Mesenchymal stem cell (in vitro differentiated cells and primary cell): ENCODE measurements around the gene MACROD2.

Source experiments
- DNase-seq: peaks from one replicate; pipeline ENCODE4 v3.0.0-alpha.2; 2013
- H2AFZ ChIP-seq: one replicate; pipeline ENCODE4 v1.6.1; 2013; ENCODE audit warnings: low read depth, mild to moderate bottlenecking, control low read depth, inconsistent platforms, low read length, moderate library complexity
- H2AK5ac ChIP-seq: 2 replicates; pipeline ENCODE4 v1.6.1; 2013; ENCODE audit warnings: low read length, moderate library complexity, mild to moderate bottlenecking, inconsistent platforms; ENCODE audit not compliant: severe bottlenecking
- H2BK120ac ChIP-seq: one replicate; pipeline ENCODE4 v1.6.1; 2013; ENCODE audit warnings: low read depth, mild to moderate bottlenecking, inconsistent platforms, low read length, moderate library complexity
- H2BK12ac ChIP-seq, 2 experiments: one replicate each; pipeline ENCODE4 v1.6.1; 2013; ENCODE audit warnings: inconsistent platforms in 2 of 2, low read length in 2 of 2, mild to moderate bottlenecking in 2 of 2, moderate library complexity in 2 of 2, control low read depth in 1 of 2
- H2BK15ac ChIP-seq: one replicate; pipeline ENCODE4 v1.6.1; 2013; ENCODE audit warnings: mild to moderate bottlenecking, low read depth, inconsistent platforms; ENCODE audit not compliant: poor library complexity, severe bottlenecking
- H2BK5ac ChIP-seq: 2 replicates; pipeline ENCODE4 v1.6.1; 2013; ENCODE audit warnings: low read depth, mild to moderate bottlenecking, low read length, control low read depth, inconsistent platforms; ENCODE audit not compliant: poor library complexity, severe bottlenecking
- H3K14ac ChIP-seq, 2 experiments: one replicate each; pipeline ENCODE4 v1.6.1; 2013; ENCODE audit warnings: inconsistent platforms in 2 of 2, low read length in 2 of 2, control low read depth in 1 of 2, mild to moderate bottlenecking in 1 of 2, moderate library complexity in 1 of 2
- H3K18ac ChIP-seq, 2 experiments: one replicate each; pipeline ENCODE4 v1.6.1; 2013; ENCODE audit warnings: inconsistent platforms in 2 of 2, low read length in 2 of 2, control low read depth in 1 of 2, low read depth in 1 of 2, mild to moderate bottlenecking in 1 of 2
- H3K23ac ChIP-seq, 2 experiments: one replicate each; pipeline ENCODE4 v1.6.1; 2013; ENCODE audit warnings: inconsistent platforms in 2 of 2, low read length in 2 of 2, mild to moderate bottlenecking in 2 of 2, moderate library complexity in 2 of 2, control low read depth in 1 of 2
- H3K27ac ChIP-seq: 2 replicates; pipeline ENCODE4 v1.5.1; 2013; ENCODE audit warnings: mild to moderate bottlenecking, moderate library complexity, low read length, control low read depth, inconsistent platforms; ENCODE audit not compliant: poor library complexity, severe bottlenecking
- H3K27me3 ChIP-seq, 2 experiments: 2 replicates each; pipeline versions ENCODE4 v1.6.1 to v1.7.0; 2013; ENCODE audit warnings: low read length in 2 of 2, mild to moderate bottlenecking in 2 of 2, moderate library complexity in 2 of 2, control low read depth in 1 of 2, inconsistent platforms in 1 of 2; ENCODE audit not compliant: control insufficient read depth in 1 of 2, insufficient read depth in 1 of 2
- H3K36me3 ChIP-seq, 2 experiments: 2 replicates each; pipeline versions ENCODE4 v1.6.1 to v1.7.0; 2013; ENCODE audit warnings: low read length in 2 of 2, control low read depth in 1 of 2, inconsistent platforms in 1 of 2, low read depth in 1 of 2, mild to moderate bottlenecking in 1 of 2; ENCODE audit not compliant: insufficient read depth in 2 of 2, control insufficient read depth in 1 of 2
- H3K4ac ChIP-seq, 2 experiments: one replicate each; pipeline ENCODE4 v1.6.1; 2013; ENCODE audit warnings: inconsistent platforms in 2 of 2, low read length in 2 of 2, mild to moderate bottlenecking in 2 of 2, moderate library complexity in 2 of 2, control low read depth in 1 of 2, low read depth in 1 of 2
- H3K4me1 ChIP-seq: 2 replicates; pipeline ENCODE4 v1.6.1; 2013; ENCODE audit warnings: low read depth, low read length, control low read depth; ENCODE audit not compliant: control insufficient read depth, insufficient read depth
- H3K4me2 ChIP-seq: 2 replicates; pipeline ENCODE4 v1.6.1; 2013; ENCODE audit warnings: low read length, mild to moderate bottlenecking, inconsistent platforms; ENCODE audit not compliant: poor library complexity, severe bottlenecking
- H3K4me3 ChIP-seq, 2 experiments: 2 replicates each; pipeline versions ENCODE4 v1.5.1 to v1.7.0; 2013; ENCODE audit warnings: low read length in 2 of 2, mild to moderate bottlenecking in 2 of 2, control low read depth in 1 of 2, low read depth in 1 of 2; ENCODE audit not compliant: insufficient read depth in 1 of 2
- H3K79me1 ChIP-seq: replicated peaks from 2 replicates; pipeline ENCODE4 v1.6.1; 2013; ENCODE audit warnings: mild to moderate bottlenecking, control low read depth, low read length, inconsistent platforms; ENCODE audit not compliant: poor library complexity, severe bottlenecking
- H3K9ac ChIP-seq: 2 replicates; pipeline ENCODE4 v1.7.0; 2013; ENCODE audit warnings: mild to moderate bottlenecking, low read length, moderate library complexity
- H3K9me3 ChIP-seq: 2 replicates; pipeline ENCODE4 v1.7.0; 2013; ENCODE audit warnings: mild to moderate bottlenecking, low read length; ENCODE audit not compliant: control insufficient read depth
- H4K8ac ChIP-seq: one replicate; pipeline ENCODE4 v1.6.1; 2013; ENCODE audit warnings: inconsistent platforms, mild to moderate bottlenecking, low read length, moderate library complexity
- H4K91ac ChIP-seq: one replicate; pipeline ENCODE4 v1.6.1; 2013; ENCODE audit warnings: mild to moderate bottlenecking, low read length, inconsistent platforms
- whole genome bisulfite sequencing: methylation state at CpG from one replicate; pipeline ENCODE4 v1.1.7; 2013; ENCODE audit warnings: mixed read lengths; 5-methylcytosine and 5-hydroxymethylcytosine counted together

The MACROD2 gene

DNA sequence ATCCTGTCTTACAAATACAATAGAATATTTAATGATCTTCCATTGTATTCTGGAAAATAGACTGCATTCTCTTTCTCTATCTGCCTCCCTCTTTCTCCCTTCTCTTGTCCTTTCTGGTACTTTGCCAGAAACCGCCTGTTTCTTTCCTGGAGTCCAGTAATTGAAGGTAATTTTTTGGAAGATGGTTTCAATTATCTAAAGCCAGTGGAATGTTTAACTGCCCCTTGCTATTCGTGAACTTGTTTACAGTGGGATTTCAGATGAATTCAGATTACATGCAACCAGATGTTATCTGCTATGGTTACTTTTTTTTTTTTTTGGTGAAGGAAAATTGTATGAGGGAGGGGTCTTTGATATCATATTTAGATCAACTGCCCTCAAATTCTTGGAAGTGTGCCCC, 997.6 kb downstream of the MACROD2 start:
- Histone ChIP-seq H3K4ac (no peak overlapping the region), H3K27me3 (no peaks in the 10 kb centered on the region), H3K4me1 (peaks cover 3% of the 10 kb centered on the region), H2BK5ac (no peak overlapping the region), H3K9ac (no peak overlapping the region), H2BK15ac (no peak overlapping the region), H3K4me2 (no peak overlapping the region), H3K9me3 (peaks cover 10% of the 10 kb centered on the region), H3K18ac (no peak overlapping the region), H2AK5ac (no peak overlapping the region), H3K23ac (no peak overlapping the region), H3K36me3 (no peaks in the 10 kb centered on the region), H4K91ac (no peak overlapping the region), H2AFZ (no peak overlapping the region), H3K4me3 (no peak overlapping the region), H3K79me1 (no peaks in the 10 kb centered on the region), H3K14ac (no peak overlapping the region), H3K27ac (no peak overlapping the region), H2BK12ac (no peak overlapping the region), H2BK120ac (no peak overlapping the region), H4K8ac (no peak overlapping the region)
- no peak for DNase-seq
- 59% methylated on average over 2 of the region's 2 CpGs for WGBS

DNA sequence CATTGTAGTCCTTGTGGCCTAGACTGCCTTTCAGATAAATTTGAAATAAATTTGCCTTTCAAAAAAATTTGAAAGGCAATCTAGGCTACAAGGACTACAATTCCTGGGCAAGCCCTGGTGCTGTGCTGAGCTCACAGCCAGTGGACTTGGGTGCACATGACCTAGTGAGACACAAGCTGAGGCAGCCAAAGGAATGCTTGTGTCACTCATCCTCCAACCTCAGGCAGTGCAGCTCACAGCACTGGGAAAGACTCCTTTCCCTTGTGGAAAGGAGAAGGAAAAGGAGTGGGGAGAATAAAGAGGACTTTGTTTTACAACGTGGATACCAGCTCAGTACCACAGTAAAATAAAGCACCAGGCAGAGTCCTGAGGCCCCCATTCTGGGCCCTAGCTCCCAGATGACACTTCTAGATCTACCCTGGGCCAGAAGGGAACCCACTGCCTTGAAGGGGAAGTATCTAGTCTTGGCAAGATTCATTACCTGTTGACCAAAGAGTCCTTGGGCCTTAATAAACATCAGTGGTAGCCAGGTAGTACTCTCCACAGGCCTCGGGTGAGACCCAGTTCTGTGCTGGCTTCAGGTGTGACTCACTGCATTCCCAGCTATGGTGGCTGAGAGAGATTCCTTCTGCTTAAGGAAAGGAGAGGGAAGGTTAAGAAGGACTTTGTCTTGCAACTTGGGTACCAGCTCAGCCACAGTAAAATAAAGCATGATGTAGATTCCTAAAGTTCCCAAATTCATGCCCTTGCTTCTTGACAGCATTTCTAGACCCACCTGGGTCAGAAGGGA, 1001.8 kb downstream of the MACROD2 start:
- Histone ChIP-seq H3K4me2 (no peak overlapping the region), H4K8ac (no peak overlapping the region), H3K4me3 (no peak overlapping the region), H3K18ac (no peak overlapping the region), H2BK5ac (no peak overlapping the region), H3K9me3 (peaks cover 27% of the 10 kb centered on the region), H3K36me3 (no peaks in the 10 kb centered on the region), H2BK15ac (no peak overlapping the region), H3K23ac (no peak overlapping the region), H4K91ac (no peak overlapping the region), H3K14ac (no peak overlapping the region), H3K9ac (no peak overlapping the region), H3K4me1 (peaks cover 3% of the 10 kb centered on the region), H2AFZ (no peak overlapping the region), H3K79me1 (no peaks in the 10 kb centered on the region), H3K27ac (no peak overlapping the region), H2AK5ac (no peak overlapping the region), H2BK12ac (no peak overlapping the region), H3K4ac (no peak overlapping the region), H3K27me3 (no peaks in the 10 kb centered on the region), H2BK120ac (no peak overlapping the region)
- no peak for DNase-seq
- WGBS, result 90% methylated on average over 1 of the region's 2 CpGs

GRCh38 chr20:14997791-14998190, 1002.5 kb downstream of the MACROD2 start:
- no peak overlapping the region for H2BK15ac ChIP-seq
- peak; percentile 26 for DNase-seq
- no peak overlapping the region for H3K23ac ChIP-seq
- H3K27me3 ChIP-seq, result no peaks in the 10 kb centered on the region
- 63% methylated on average over 3 of the region's 3 CpGs for WGBS
- no peak overlapping the region for H3K4me2 ChIP-seq
- H3K9me3 ChIP-seq, result peaks cover 27% of the 10 kb centered on the region
- no peak overlapping the region for H3K9ac ChIP-seq
- H3K4me1 ChIP-seq, result peaks cover 3% of the 10 kb centered on the region
- H4K8ac ChIP-seq, result no peak overlapping the region
- H2BK120ac ChIP-seq, result no peak overlapping the region
- no peak overlapping the region for H2AK5ac ChIP-seq
- no peaks in the 10 kb centered on the region for H3K36me3 ChIP-seq
- H3K79me1 ChIP-seq, result no peaks in the 10 kb centered on the region
- H3K4ac ChIP-seq, result no peak overlapping the region
- H3K14ac ChIP-seq, result no peak overlapping the region
- H3K4me3 ChIP-seq, result no peak overlapping the region
- H3K18ac ChIP-seq, result no peak overlapping the region
- H4K91ac ChIP-seq, result no peak overlapping the region
- no peak overlapping the region for H2BK5ac ChIP-seq
- no peak overlapping the region for H2AFZ ChIP-seq
- no peak overlapping the region for H2BK12ac ChIP-seq
- H3K27ac ChIP-seq, result no peak overlapping the region

DNA sequence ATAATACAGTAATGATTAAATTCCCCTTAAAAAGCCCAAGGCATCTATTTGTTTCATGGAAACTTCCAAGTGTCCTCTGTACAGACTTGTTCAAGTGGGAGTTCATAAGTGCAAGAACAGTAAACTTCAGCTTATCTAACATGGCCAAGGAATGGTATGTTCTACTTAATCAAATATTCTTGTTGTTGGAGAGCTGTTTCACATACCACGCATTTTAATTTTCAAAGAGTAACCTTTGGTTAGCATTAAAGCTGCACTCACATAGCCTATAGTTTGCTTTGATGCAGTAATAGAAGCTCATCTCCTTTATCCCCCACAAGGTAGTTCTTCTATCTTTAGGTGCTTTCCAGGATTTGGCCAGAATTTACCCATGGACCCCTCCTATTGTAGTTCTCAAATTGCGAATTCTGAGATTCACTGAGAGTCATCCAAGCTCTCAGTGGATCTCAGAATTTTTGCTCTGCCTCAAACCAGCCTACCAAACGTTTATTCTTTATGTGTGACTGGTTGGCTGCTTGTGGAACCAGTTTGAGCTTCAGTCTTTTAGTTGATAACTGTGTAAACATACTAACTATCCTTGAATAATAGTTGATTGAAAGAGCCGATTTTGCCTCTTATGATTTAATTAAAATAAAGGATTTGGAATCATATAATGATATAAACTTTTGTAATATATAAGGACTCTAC, 1010.1 kb downstream of the MACROD2 start:
- H3K9ac ChIP-seq, result no peak overlapping the region
- no peak overlapping the region for H3K4ac ChIP-seq
- no peak overlapping the region for H3K4me2 ChIP-seq
- H4K91ac ChIP-seq, result no peak overlapping the region
- no peak overlapping the region for H3K4me3 ChIP-seq
- H3K27ac ChIP-seq, result no peak overlapping the region
- no peaks in the 10 kb centered on the region for H3K4me1 ChIP-seq
- no peak for DNase-seq
- H2BK5ac ChIP-seq, result no peak overlapping the region
- H2BK12ac ChIP-seq, result no peak overlapping the region
- no peak overlapping the region for H3K23ac ChIP-seq
- H3K36me3 ChIP-seq, result no peaks in the 10 kb centered on the region
- H2BK120ac ChIP-seq, result no peak overlapping the region
- H4K8ac ChIP-seq, result no peak overlapping the region
- 100% methylated on average over 2 of the region's 4 CpGs for WGBS
- H3K9me3 ChIP-seq, result peaks cover 2% of the 10 kb centered on the region
- H3K18ac ChIP-seq, result no peak overlapping the region
- H3K14ac ChIP-seq, result no peak overlapping the region
- H2AFZ ChIP-seq, result no peak overlapping the region
- no peak overlapping the region for H2BK15ac ChIP-seq
- no peak overlapping the region for H2AK5ac ChIP-seq
- no peaks in the 10 kb centered on the region for H3K27me3 ChIP-seq
- H3K79me1 ChIP-seq, result no peaks in the 10 kb centered on the region
